ENCODE measurements around the gene SCAMP3.
"Not testable (repeated sequence)": the region's sequence is repeated elsewhere in the genome, so short reads cannot be mapped to it uniquely, and the experiment has no call there.

The SCAMP3 gene

GRCh38 chr1:155227261-155228095 lies 34.7 kb downstream of the SCAMP3 start:
- peak; percentile 98 for DNase-seq (ENCODE audit: low read depth)

GRCh38 chr1:155226910-155227260 lies 35.3 kb downstream of the SCAMP3 start:
- no peak for DNase-seq (ENCODE audit: low read depth)

- DNase-seq (ENCODE audit: low read depth): peak; percentile 41
These were observed 35.8 kb downstream of the SCAMP3 start for GRCh38 chr1:155226188-155226909.

- not testable (repeated sequence) for DNase-seq (ENCODE audit: low read depth)
These were observed 36.8 kb downstream of the SCAMP3 start for GRCh38 chr1:155225404-155225759.

- DNase-seq (ENCODE audit: low read depth): no peak
These were observed 39.1 kb downstream of the SCAMP3 start for GRCh38 chr1:155223047-155223446.

- not testable (repeated sequence) for DNase-seq (ENCODE audit: low read depth)
These were observed 41.8 kb downstream of the SCAMP3 start for GRCh38 chr1:155220211-155220965.

GRCh38 chr1:155219592-155220031 lies 42.5 kb downstream of the SCAMP3 start:
- DNase-seq (ENCODE audit: low read depth): no peak

GRCh38 chr1:155218854-155219591 lies 43.1 kb downstream of the SCAMP3 start:
- DNase-seq (ENCODE audit: low read depth): no peak

- DNase-seq (ENCODE audit: low read depth): not testable (repeated sequence)
These were observed 47.5 kb downstream of the SCAMP3 start for GRCh38 chr1:155214702-155215101.

GRCh38 chr1:155212051-155212440 lies 50.1 kb downstream of the SCAMP3 start:
- DNase-seq (ENCODE audit: low read depth): not testable (repeated sequence)

GRCh38 chr1:155211381-155212050 lies 50.6 kb downstream of the SCAMP3 start:
- not testable (repeated sequence) for DNase-seq (ENCODE audit: low read depth)

GRCh38 chr1:155210314-155211104 lies 51.7 kb downstream of the SCAMP3 start:
- no peak for DNase-seq (ENCODE audit: low read depth)

GRCh38 chr1:155209312-155209721 lies 52.8 kb downstream of the SCAMP3 start:
- no peak for DNase-seq (ENCODE audit: low read depth)

- DNase-seq (ENCODE audit: low read depth): peak; percentile 43
These were observed 53.4 kb downstream of the SCAMP3 start, which contains the start of gene MTX1 for GRCh38 chr1:155208541-155209311. MTX1 (plus strand) TSS chr1:155208695; CDS start chr1:155208805, 110 bp downstream.

- no peak for DNase-seq (ENCODE audit: low read depth)
These were observed 54.2 kb downstream of the SCAMP3 start, which contains the start of gene THBS3 for GRCh38 chr1:155207806-155208540. THBS3 (minus strand) TSS chr1:155207897; CDS start chr1:155207876, 21 bp downstream.

GRCh38 chr1:155206891-155207805 lies 55.0 kb downstream of the SCAMP3 start:
- peak; percentile 65 for DNase-seq (ENCODE audit: low read depth)
